HepG2 (cell line): ENCODE measurements around the gene NXF2.
"Not testable (repeated sequence)": the region's sequence is repeated elsewhere in the genome, so short reads cannot be mapped to it uniquely, and the experiment has no call there.

Experiments used
- ELF1 ChIP-seq: sonication (generic); formaldehyde crosslinking; IDR thresholded peaks from 2 replicates; pipeline ENCODE4 v1.4.0; 2020; ENCODE audit warnings: missing genetic modification reagents
- GABPA ChIP-seq, 2 experiments: IDR thresholded peaks; 2 replicates each; pipeline ENCODE4 v1.6.1; 2011 to 2016; ENCODE audit warnings: low read depth in 2 of 2, low read length in 1 of 2, missing biosample characterization in 1 of 2, missing genetic modification characterization in 1 of 2
- TF ChIP-seq, protein P1 (sequence below): conservative IDR thresholded peaks from 2 replicates; pipeline ENCODE4 v1.6.1; 2018; ENCODE audit warnings: missing genetic modification reagents
- TF ChIP-seq, protein P2 (sequence below): sonication (generic); formaldehyde crosslinking; IDR thresholded peaks from 2 replicates; pipeline ENCODE4 v1.4.0; 2020; ENCODE audit warnings: missing genetic modification reagents

DNA sequence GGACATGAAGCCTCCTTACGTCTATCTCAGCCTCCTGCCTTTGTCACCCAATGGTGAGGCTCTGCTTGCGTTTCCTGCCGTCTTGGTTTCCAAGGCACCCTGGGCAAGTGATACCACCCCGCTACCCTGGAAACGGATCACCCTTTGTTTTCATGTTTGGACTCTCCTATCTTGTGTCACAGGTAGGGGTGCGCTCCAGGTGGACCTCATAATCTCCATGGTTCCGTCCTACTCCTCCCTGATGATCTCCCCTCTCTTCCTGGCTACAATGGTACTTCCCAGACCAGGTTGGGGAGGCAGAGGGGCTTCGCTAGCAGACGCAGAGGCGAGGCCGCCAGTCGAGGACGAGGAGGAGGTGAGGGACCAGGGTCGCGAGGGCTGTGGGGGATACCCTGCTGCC is 32.0 kb upstream of the NXF2 start, which contains the start of gene TCP11X1:
- TF ChIP-seq ELF1 (CRISPR knock-in tag); GABPA (IDR thresholded peaks at IDR 0.05; ENCODE audit: low read depth, low read length); GABPA (CRISPR knock-in tag; IDR thresholded peaks at IDR 0.05; ENCODE audit: low read depth): not testable (repeated sequence)
- TF ChIP-seq, protein P1, sequence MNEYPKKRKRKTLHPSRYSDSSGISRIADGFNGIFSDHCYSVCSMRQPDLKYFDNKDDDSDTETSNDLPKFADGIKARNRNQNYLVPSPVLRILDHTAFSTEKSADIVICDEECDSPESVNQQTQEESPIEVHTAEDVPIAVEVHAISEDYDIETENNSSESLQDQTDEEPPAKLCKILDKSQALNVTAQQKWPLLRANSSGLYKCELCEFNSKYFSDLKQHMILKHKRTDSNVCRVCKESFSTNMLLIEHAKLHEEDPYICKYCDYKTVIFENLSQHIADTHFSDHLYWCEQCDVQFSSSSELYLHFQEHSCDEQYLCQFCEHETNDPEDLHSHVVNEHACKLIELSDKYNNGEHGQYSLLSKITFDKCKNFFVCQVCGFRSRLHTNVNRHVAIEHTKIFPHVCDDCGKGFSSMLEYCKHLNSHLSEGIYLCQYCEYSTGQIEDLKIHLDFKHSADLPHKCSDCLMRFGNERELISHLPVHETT (CRISPR knock-in tag) = not testable (repeated sequence)
- TF ChIP-seq, protein P2, sequence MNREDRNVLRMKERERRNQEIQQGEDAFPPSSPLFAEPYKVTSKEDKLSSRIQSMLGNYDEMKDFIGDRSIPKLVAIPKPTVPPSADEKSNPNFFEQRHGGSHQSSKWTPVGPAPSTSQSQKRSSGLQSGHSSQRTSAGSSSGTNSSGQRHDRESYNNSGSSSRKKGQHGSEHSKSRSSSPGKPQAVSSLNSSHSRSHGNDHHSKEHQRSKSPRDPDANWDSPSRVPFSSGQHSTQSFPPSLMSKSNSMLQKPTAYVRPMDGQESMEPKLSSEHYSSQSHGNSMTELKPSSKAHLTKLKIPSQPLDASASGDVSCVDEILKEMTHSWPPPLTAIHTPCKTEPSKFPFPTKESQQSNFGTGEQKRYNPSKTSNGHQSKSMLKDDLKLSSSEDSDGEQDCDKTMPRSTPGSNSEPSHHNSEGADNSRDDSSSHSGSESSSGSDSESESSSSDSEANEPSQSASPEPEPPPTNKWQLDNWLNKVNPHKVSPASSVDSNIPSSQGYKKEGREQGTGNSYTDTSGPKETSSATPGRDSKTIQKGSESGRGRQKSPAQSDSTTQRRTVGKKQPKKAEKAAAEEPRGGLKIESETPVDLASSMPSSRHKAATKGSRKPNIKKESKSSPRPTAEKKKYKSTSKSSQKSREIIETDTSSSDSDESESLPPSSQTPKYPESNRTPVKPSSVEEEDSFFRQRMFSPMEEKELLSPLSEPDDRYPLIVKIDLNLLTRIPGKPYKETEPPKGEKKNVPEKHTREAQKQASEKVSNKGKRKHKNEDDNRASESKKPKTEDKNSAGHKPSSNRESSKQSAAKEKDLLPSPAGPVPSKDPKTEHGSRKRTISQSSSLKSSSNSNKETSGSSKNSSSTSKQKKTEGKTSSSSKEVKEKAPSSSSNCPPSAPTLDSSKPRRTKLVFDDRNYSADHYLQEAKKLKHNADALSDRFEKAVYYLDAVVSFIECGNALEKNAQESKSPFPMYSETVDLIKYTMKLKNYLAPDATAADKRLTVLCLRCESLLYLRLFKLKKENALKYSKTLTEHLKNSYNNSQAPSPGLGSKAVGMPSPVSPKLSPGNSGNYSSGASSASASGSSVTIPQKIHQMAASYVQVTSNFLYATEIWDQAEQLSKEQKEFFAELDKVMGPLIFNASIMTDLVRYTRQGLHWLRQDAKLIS (CRISPR knock-in tag) = not testable (repeated sequence)
